ENCODE results near the gene HOXB4. TPM values are rescaled to one million over a fixed set of nuclear protein-coding genes. Genes with fewer than 3 reads are reported as not detected.

HOXB4 gene
- total RNA-seq, 1 experiment from 2014 or later: 11.3 TPM

DNA sequence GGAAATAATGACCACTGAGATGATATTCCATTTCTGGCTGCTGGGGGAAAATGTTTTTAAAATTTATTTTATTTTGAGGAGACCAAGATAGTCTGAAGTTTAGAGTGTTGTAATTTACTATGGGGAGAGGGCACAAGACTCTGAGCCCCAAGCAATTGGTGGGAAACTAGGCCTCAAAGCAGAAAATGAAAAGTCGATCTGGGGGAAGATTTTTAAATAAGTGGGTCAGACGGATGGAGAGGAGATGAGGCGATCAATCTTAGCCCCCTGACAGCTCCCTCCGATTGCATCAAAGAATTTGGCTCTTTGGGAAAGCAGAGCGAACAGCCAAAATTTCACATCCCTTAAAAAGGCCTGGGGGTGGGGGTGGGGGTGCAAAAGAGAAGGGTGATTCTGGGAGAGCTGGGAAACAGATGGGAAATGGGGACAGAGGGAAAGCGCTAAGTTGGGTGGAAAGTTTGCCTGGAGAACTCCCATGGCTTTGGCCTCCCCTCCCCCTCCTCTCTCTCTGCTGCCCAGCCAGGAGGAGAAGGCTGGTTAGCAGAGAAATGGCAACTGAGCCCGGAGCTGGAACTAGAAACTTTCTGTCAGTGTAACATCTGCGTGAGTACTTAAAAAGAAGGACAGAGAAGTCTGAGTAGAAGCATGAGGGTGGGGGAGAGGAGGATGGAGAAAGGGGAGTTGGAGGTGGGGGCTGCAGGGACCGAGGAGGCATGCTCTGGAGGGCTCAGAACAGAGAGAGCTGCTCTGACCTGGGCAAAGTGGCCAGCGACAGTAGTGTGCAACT, 31.8 kb downstream of the HOXB4 start:
- Histone ChIP-seq H3K9ac (ENCODE audit: low read length) (no peak overlapping the region), H4K20me1 (ENCODE audit: insufficient read depth) (no peaks in the 10 kb centered on the region), H3K9me3 (ENCODE audit: control insufficient read depth in 1 of 2, insufficient read depth in 1 of 2, low read depth in 1 of 2, low read length in 2 of 2) (no peaks in the 10 kb centered on the region), H3K36me3 (ENCODE audit: control insufficient read depth in 1 of 2, insufficient read depth in 2 of 2, low read length in 2 of 2) (peaks cover 0 to 4% of the 10 kb centered on the region in 2 experiments; a peak in 1 of 4 replicates), H3K79me2 (ENCODE audit: insufficient read depth, low read length) (no peaks in the 10 kb centered on the region), H2AFZ (ENCODE audit: low read depth, low read length, poor library complexity, severe bottlenecking) (no peak overlapping the region), H3K4me2 (ENCODE audit: low read length) (no peak overlapping the region), H3K4me3 (replicated peaks in 1 of 2; ENCODE audit: low read depth in 1 of 2, low read length in 2 of 2) (no peak overlapping the region), H3K27ac (ENCODE audit: low read depth, low read length) (no peak overlapping the region), H3K4me1 (ENCODE audit: control insufficient read depth in 1 of 2, insufficient read depth in 2 of 2, low read length in 2 of 2) (peaks cover 0 to 10% of the 10 kb centered on the region in 2 experiments; a peak in 2 of 4 replicates), H3K9me2 (ENCODE audit: insufficient read depth) (no peaks in the 10 kb centered on the region), H3K27me3 (ENCODE audit: insufficient read depth, low read length) (no peaks in the 10 kb centered on the region)
- intact Hi-C loops (cut with micrococcal nuclease): no loop called here
- ChIA-PET CTCF (interaction anchor here (1.0 to 1.4 kb wide), 2 partner anchors 24 to 48 kb away, joined by 3 to 5 read pairs; no protein-coding TSS in a partner anchor), POLR2A (no interaction called here), RAD21 (ENCODE audit: low non-redundant PET in 1 of 2, low total read pairs in 2 of 2, uncharacterized antibody in 2 of 2, unreplicated experiment in 2 of 2) (no interaction called here)
- BruUV-seq (replicated peaks): no TSS peak
- TF ChIP-seq YY1 (IDR thresholded peaks at IDR 0.05; ENCODE audit: extremely low read depth, insufficient replicate concordance, low read depth, low read length) (no peak), SIN3A (IDR thresholded peaks at IDR 0.05; ENCODE audit: low read depth) (no peak)
- TF ChIP-seq, protein P1, sequence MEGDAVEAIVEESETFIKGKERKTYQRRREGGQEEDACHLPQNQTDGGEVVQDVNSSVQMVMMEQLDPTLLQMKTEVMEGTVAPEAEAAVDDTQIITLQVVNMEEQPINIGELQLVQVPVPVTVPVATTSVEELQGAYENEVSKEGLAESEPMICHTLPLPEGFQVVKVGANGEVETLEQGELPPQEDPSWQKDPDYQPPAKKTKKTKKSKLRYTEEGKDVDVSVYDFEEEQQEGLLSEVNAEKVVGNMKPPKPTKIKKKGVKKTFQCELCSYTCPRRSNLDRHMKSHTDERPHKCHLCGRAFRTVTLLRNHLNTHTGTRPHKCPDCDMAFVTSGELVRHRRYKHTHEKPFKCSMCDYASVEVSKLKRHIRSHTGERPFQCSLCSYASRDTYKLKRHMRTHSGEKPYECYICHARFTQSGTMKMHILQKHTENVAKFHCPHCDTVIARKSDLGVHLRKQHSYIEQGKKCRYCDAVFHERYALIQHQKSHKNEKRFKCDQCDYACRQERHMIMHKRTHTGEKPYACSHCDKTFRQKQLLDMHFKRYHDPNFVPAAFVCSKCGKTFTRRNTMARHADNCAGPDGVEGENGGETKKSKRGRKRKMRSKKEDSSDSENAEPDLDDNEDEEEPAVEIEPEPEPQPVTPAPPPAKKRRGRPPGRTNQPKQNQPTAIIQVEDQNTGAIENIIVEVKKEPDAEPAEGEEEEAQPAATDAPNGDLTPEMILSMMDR (IDR thresholded peaks at IDR 0.05 in 2 of 3, conservative IDR thresholded peaks at IDR 0.05 in 1 of 3; ENCODE audit: borderline replicate concordance in 1 of 3, insufficient read depth in 1 of 3, low read depth in 2 of 3, low read length in 2 of 3): no peak
- DNase-seq (ENCODE audit: low read depth, low spot score) (no peak), ATAC-seq (no peak)

DNA sequence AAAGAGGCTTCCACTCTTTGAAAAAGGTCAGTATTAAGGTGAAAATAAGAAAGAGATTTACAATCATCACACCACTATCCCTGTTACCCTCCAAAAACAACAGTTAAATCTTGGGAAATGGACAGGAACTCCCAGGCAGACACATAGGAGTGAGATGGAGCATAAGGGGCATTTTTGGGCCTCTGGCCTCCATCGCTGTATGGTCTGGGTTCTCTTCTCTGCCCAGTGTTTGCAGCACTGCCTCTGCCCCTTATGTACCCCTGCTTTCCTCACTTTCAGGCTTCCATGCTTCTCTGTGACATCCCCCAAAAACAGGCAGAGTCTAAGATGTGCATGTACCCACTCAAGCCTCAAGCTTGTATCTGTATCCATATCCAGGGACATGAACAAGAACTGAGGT, 32.6 kb downstream of the HOXB4 start:
- ChIA-PET CTCF (no interaction called here), POLR2A (no interaction called here), RAD21 (ENCODE audit: low non-redundant PET in 1 of 2, low total read pairs in 2 of 2, uncharacterized antibody in 2 of 2, unreplicated experiment in 2 of 2) (no interaction called here)
- H3K9me2 ChIP-seq (ENCODE audit: insufficient read depth): no peaks in the 10 kb centered on the region
- H3K9me3 ChIP-seq (ENCODE audit: control insufficient read depth in 1 of 2, insufficient read depth in 1 of 2, low read depth in 1 of 2, low read length in 2 of 2): no peaks in the 10 kb centered on the region
- H4K20me1 ChIP-seq (ENCODE audit: insufficient read depth): no peaks in the 10 kb centered on the region
- DNase-seq (ENCODE audit: low read depth, low spot score): no peak
- no peaks in the 10 kb centered on the region for H3K27me3 ChIP-seq (ENCODE audit: insufficient read depth, low read length)
- intact Hi-C loops (cut with micrococcal nuclease): no loop called here
- H3K9ac ChIP-seq (ENCODE audit: low read length): no peak overlapping the region
- H3K4me3 ChIP-seq (replicated peaks in 1 of 2; ENCODE audit: low read depth in 1 of 2, low read length in 2 of 2): no peak overlapping the region
- peaks cover 0 to 4% of the 10 kb centered on the region in 2 experiments; a peak in 1 of 4 replicates for H3K36me3 ChIP-seq (ENCODE audit: control insufficient read depth in 1 of 2, insufficient read depth in 2 of 2, low read length in 2 of 2)
- peaks cover 0 to 10% of the 10 kb centered on the region in 2 experiments; a peak in 2 of 4 replicates for H3K4me1 ChIP-seq (ENCODE audit: control insufficient read depth in 1 of 2, insufficient read depth in 2 of 2, low read length in 2 of 2)
- H3K79me2 ChIP-seq (ENCODE audit: insufficient read depth, low read length): no peaks in the 10 kb centered on the region
- no peak overlapping the region for H3K4me2 ChIP-seq (ENCODE audit: low read length)
- BruUV-seq (replicated peaks): no TSS peak
- no peak for ATAC-seq
- H3K27ac ChIP-seq (ENCODE audit: low read depth, low read length): no peak overlapping the region
- no peak overlapping the region for H2AFZ ChIP-seq (ENCODE audit: low read depth, low read length, poor library complexity, severe bottlenecking)
- TF ChIP-seq FOSL1 (IDR thresholded peaks at IDR 0.05; ENCODE audit: low read depth) (no peak), ZBTB33 (IDR thresholded peaks at IDR 0.05; ENCODE audit: extremely low read depth, insufficient replicate concordance, low read length) (no peak), YY1 (IDR thresholded peaks at IDR 0.05; ENCODE audit: extremely low read depth, insufficient replicate concordance, low read depth, low read length) (no peak), ZNF274 (IDR thresholded peaks at IDR 0.05; ENCODE audit: low read depth, low read length) (no peak), SRF (IDR thresholded peaks at IDR 0.05; ENCODE audit: low read depth) (no peak), TCF7L2 (IDR thresholded peaks at IDR 0.05; ENCODE audit: borderline replicate concordance, extremely low read depth, insufficient read depth, insufficient read length) (no peak), SP1 (IDR thresholded peaks at IDR 0.05; ENCODE audit: low read depth) (no peak), SIN3A (IDR thresholded peaks at IDR 0.05; ENCODE audit: low read depth) (no peak), RAD21 (IDR thresholded peaks at IDR 0.05; ENCODE audit: low read depth) (no peak), POLR2A (IDR thresholded peaks at IDR 0.05; ENCODE audit: borderline replicate concordance, extremely low read depth, insufficient read depth, insufficient read length) (no peak)
- TF ChIP-seq, protein P1 (IDR thresholded peaks at IDR 0.05 in 2 of 3, conservative IDR thresholded peaks at IDR 0.05 in 1 of 3; ENCODE audit: borderline replicate concordance in 1 of 3, insufficient read depth in 1 of 3, low read depth in 2 of 3, low read length in 2 of 3): no peak
